ENCODE data around the gene PCDHGA9.

- TF ChIP-seq CTCF (IDR thresholded peaks at IDR 0.05; ENCODE audit: insufficient read depth, low read length) (no peak), POLR2AphosphoS5 (IDR thresholded peaks at IDR 0.05; ENCODE audit: low read depth) (no peak), REST (IDR thresholded peaks at IDR 0.05; ENCODE audit: insufficient replicate concordance, low read depth) (no peak), SPI1 (IDR thresholded peaks at IDR 0.05; ENCODE audit: borderline replicate concordance, low read depth) (no peak), GABPA (IDR thresholded peaks at IDR 0.05; ENCODE audit: low read depth) (no peak)
Measured at GRCh38 chr5:141403387-141403786, 809 bp downstream of the PCDHGA9 start.
